MM.1S (cell line): Measurements from ENCODE around the gene G2E3.

ENCODE experiments used
- EZH2 ChIP-seq: fragments of 300-600 bp; sonication (generic); optimal IDR thresholded peaks from 2 replicates; pipeline ENCODE3; 2017; ENCODE audit warnings: low read depth, mild to moderate bottlenecking, antibody characterized with exemption, low read length, mixed read lengths
- TF ChIP-seq, protein P1 (sequence below): fragments of 300-600 bp; sonication (generic); IDR thresholded peaks from 2 replicates; pipeline ENCODE4 v1.5.1; 2016; ENCODE audit warnings: antibody characterized with exemption, low read length, mixed read lengths

- no peak for TF ChIP-seq EZH2
- TF ChIP-seq, protein P1, sequence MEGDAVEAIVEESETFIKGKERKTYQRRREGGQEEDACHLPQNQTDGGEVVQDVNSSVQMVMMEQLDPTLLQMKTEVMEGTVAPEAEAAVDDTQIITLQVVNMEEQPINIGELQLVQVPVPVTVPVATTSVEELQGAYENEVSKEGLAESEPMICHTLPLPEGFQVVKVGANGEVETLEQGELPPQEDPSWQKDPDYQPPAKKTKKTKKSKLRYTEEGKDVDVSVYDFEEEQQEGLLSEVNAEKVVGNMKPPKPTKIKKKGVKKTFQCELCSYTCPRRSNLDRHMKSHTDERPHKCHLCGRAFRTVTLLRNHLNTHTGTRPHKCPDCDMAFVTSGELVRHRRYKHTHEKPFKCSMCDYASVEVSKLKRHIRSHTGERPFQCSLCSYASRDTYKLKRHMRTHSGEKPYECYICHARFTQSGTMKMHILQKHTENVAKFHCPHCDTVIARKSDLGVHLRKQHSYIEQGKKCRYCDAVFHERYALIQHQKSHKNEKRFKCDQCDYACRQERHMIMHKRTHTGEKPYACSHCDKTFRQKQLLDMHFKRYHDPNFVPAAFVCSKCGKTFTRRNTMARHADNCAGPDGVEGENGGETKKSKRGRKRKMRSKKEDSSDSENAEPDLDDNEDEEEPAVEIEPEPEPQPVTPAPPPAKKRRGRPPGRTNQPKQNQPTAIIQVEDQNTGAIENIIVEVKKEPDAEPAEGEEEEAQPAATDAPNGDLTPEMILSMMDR = no peak
Measured at GRCh38 chr14:30621940-30622830, 63.2 kb downstream of the G2E3 start, which contains the start of gene SCFD1.
